A673 (cell line): ENCODE data around the gene SUPT6H. TPM values are rescaled to one million over a fixed set of nuclear protein-coding genes. Genes with fewer than 3 reads are reported as not detected.

ENCODE experiments used
- BruUV-seq: library from RNA; stranded (reverse); fragments of 400-500 nt; replicated peaks from 2 replicates; lab custom pipeline; 2021; lab: Mats Ljungman, UMichigan
- CTCF ChIA-PET: fragments of 300-600 bp; sonication (Branson Sonifier 250); formaldehyde crosslinking; loops from one replicate; lab custom pipeline; 2022; ENCODE audit warnings: antibody characterized with exemption; lab: Charles Lee
- POLR2A ChIA-PET: fragments of 300-600 bp; sonication (Branson Sonifier 250); formaldehyde crosslinking; loops from one replicate; lab custom pipeline; 2022; ENCODE audit warnings: antibody characterized with exemption; ENCODE audit not compliant: low non-redundant PET; lab: Charles Lee
- DNase-seq: peaks from one replicate; pipeline ENCODE4 v3.0.0-alpha.2; 2015; ENCODE audit warnings: low spot score
- H3K27ac ChIP-seq: fragments of 200-600 bp; sonication (generic); 2 replicates; pipeline ENCODE4 v1.5.1; 2016; ENCODE audit warnings: mixed run types, low read depth, mild to moderate bottlenecking, mixed read lengths, antibody characterized with exemption, low read length; ENCODE audit not compliant: poor library complexity, severe bottlenecking
- H3K27me3 ChIP-seq: fragments of 200-600 bp; sonication (generic); replicated peaks from 2 replicates; pipeline ENCODE4 v1.6.1; 2017; ENCODE audit warnings: mixed run types, low read depth, mild to moderate bottlenecking, mixed read lengths, antibody characterized with exemption, low read length; ENCODE audit not compliant: insufficient read depth, poor library complexity
- H3K36me3 ChIP-seq: fragments of 200-600 bp; sonication (generic); 2 replicates; pipeline ENCODE4 v1.6.1; 2016; ENCODE audit warnings: mixed run types, mild to moderate bottlenecking, mixed read lengths, antibody characterized with exemption, low read length; ENCODE audit not compliant: insufficient read depth, poor library complexity, severe bottlenecking
- H3K4me1 ChIP-seq: fragments of 200-600 bp; sonication (generic); 2 replicates; pipeline ENCODE4 v1.6.1; 2017; ENCODE audit warnings: mixed run types, mild to moderate bottlenecking, mixed read lengths, antibody characterized with exemption, low read length; ENCODE audit not compliant: insufficient read depth, poor library complexity, severe bottlenecking
- H3K4me3 ChIP-seq: fragments of 200-600 bp; sonication (generic); 2 replicates; pipeline ENCODE4 v1.5.1; 2016; ENCODE audit warnings: low read depth, mixed run types, mild to moderate bottlenecking, mixed read lengths, low read length; ENCODE audit not compliant: poor library complexity, severe bottlenecking
- H3K9me3 ChIP-seq: fragments of 200-600 bp; sonication (generic); 2 replicates; pipeline ENCODE4 v1.6.1; 2016; ENCODE audit warnings: mixed run types, low read depth, mild to moderate bottlenecking, mixed read lengths, antibody characterized with exemption, low read length; ENCODE audit not compliant: poor library complexity, severe bottlenecking
- CTCF ChIP-seq: fragments of 300-800, 200-600 bp; sonication (generic); conservative IDR thresholded peaks from 2 replicates; pipeline ENCODE4 v1.5.1; 2017; ENCODE audit warnings: low read depth, mild to moderate bottlenecking, antibody characterized with exemption, low read length, moderate library complexity, mixed read lengths
- EZH2 ChIP-seq: fragments of 200-600 bp; sonication (generic); IDR thresholded peaks from 2 replicates; pipeline ENCODE4 v1.6.1; 2017; ENCODE audit warnings: borderline replicate concordance, low read depth, mild to moderate bottlenecking, mixed read lengths, antibody characterized with exemption, low read length; ENCODE audit not compliant: poor library complexity, severe bottlenecking
- intact Hi-C: fragments of 100-400 bp; cut with micrococcal nuclease; formaldehyde crosslinking; loops from one replicate; pipeline ENCODE4 v1.10.0; 2022; ENCODE audit not compliant: unreplicated experiment
- total RNA-seq: library from RNA; stranded (reverse); gene quantifications from 2 replicates; pipeline ENCODE4 v1.2.3, GENCODE V29; 2021

SUPT6H gene
- total RNA-seq, 1 experiment from 2014 or later = 105 TPM

- H3K27ac ChIP-seq = peak overlapping the region; percentile 96
- no peaks in the 10 kb centered on the region for H3K27me3 ChIP-seq
- H3K9me3 ChIP-seq = no peaks in the 10 kb centered on the region
- H3K36me3 ChIP-seq = peaks cover 7% of the 10 kb centered on the region
- ChIA-PET POLR2A (no interaction called here), CTCF (no interaction called here)
- no peak for TF ChIP-seq EZH2
- TF ChIP-seq CTCF = no peak
- DNase-seq = no peak
- intact Hi-C loops = loop anchor here (5.0 kb wide), 1 partner anchor 50 kb away; the partner anchor contains the start of gene PROCA1
- TSS peak; percentile 57 for BruUV-seq
- peak overlapping the region; percentile 85 for H3K4me3 ChIP-seq
- H3K4me1 ChIP-seq = peaks cover 18% of the 10 kb centered on the region
Measured at GRCh38 chr17:28662527-28662829, 473 bp downstream of the SUPT6H start.

- H3K4me1 ChIP-seq = peaks cover 18% of the 10 kb centered on the region
- CTCF ChIA-PET = interaction anchor here (0.6 kb wide), 1 partner anchor 17 kb away, joined by 3 read pairs; no protein-coding TSS in a partner anchor
- no TSS peak for BruUV-seq
- TF ChIP-seq EZH2 = no peak
- TF ChIP-seq CTCF = no peak
- DNase-seq = no peak
- H3K36me3 ChIP-seq = peaks cover 13% of the 10 kb centered on the region
- POLR2A ChIA-PET = no interaction called here
- intact Hi-C loops = loop anchor here (5.0 kb wide), 1 partner anchor 49 kb away; the partner anchor contains the start of gene PROCA1
- no peaks in the 10 kb centered on the region for H3K9me3 ChIP-seq
- no peaks in the 10 kb centered on the region for H3K27me3 ChIP-seq
- peak overlapping the region; percentile 96 for H3K27ac ChIP-seq
- peak overlapping the region; percentile 85 for H3K4me3 ChIP-seq
Measured at GRCh38 chr17:28663723-28664122, 1.7 kb downstream of the SUPT6H start.

- Histone ChIP-seq H3K27me3 (no peaks in the 10 kb centered on the region), H3K4me1 (peaks cover 14% of the 10 kb centered on the region), H3K27ac (no peak overlapping the region), H3K4me3 (no peak overlapping the region), H3K36me3 (peaks cover 21% of the 10 kb centered on the region), H3K9me3 (no peaks in the 10 kb centered on the region)
- CTCF ChIA-PET = no interaction called here
- TF ChIP-seq EZH2 = no peak
- TF ChIP-seq CTCF = no peak
- intact Hi-C loops = no loop called here
- DNase-seq = no peak
- BruUV-seq = no TSS peak
- POLR2A ChIA-PET = no interaction called here
Measured at GRCh38 chr17:28665994-28666393, 4.0 kb downstream of the SUPT6H start.
